GM18907 (cell line): ENCODE measurements around the gene NDUFC1.

ENCODE experiments used
- ATAC-seq: cut with Tn5 transposase; IDR thresholded peaks from one replicate; pipeline ENCODE4 v1.9.1; 2021; ENCODE audit warnings: mild to moderate bottlenecking, moderate library complexity; ENCODE audit not compliant: unreplicated experiment

The NDUFC1 gene

DNA sequence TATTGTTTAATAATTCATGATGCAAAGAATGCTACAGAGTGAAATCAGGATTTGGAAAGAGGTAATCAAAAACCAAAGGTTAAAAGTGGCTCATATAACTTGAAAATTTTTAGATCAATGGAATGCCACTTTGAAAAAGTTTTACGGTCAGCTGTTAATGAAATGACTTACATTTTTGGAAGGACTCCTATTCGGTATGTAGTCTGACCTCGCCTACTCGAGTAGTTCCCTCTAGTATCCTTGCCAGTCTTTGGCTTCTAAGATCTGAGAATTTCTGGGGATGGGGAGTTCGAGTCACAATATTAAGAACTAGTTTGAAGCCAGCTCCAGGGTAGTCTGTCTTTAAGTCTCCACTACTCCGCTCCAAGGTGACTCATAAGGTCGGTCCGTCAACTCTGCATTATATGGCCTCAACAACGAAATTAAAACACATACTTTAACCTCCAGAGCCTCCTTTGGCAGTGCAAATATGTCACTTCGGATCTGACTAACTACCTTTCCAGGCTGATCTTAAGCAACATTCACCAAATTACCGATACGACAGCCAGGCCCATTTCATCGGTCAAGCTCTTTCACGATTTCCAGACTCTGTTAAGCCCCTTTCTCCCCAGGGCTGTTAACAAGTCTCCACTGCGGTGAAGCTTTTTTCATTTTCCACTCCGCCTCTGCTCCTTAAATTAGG is 1.7 kb downstream of the NDUFC1 start:
- peak; percentile 16 for ATAC-seq

DNA sequence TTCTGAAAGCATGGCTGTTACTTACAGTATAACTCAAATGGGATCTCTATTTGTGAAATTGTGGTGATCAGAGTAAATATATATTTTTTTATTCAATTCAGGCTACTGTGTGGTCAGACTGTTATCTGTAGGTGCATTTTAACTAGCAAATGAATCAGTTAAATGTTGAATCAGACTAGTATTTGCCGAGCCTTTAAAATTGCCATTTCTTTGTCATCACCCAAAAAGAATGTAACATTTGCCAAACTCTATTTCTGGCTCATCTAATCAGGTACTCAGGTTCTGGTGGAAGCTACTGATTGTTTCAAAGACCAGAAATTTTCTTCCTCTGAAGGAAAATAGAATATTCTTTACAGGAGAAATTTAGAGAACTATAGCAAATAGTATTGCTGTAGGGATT is 2.7 kb downstream of the NDUFC1 start:
- ATAC-seq, result no peak

- ATAC-seq, result no peak
Measured at GRCh38 chr4:139297001-139297410, 5.3 kb downstream of the NDUFC1 start.

- no peak for ATAC-seq
Measured at GRCh38 chr4:139295942-139296299, 6.4 kb downstream of the NDUFC1 start.

- ATAC-seq, result peak; percentile 93
Measured at GRCh38 chr4:139295206-139295941, 6.9 kb downstream of the NDUFC1 start.

- no peak for ATAC-seq
Measured at GRCh38 chr4:139286186-139286698, 16.0 kb downstream of the NDUFC1 start.

DNA sequence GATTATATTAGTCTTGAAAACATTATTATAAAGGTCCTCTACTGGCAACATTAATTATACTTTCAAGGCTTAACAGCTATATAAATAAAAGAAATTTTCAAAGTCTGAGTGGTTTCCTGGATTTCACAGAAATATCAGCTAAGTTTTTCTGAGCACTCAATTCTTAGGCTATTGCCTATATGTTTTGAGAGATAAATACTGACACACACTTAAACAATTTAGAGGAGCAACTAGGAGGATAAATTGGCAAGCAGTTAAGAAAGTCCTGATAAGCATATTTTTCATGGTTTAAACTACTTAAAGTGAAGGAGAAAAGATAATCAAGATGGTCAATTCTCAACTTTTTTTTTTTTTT is 19.6 kb downstream of the NDUFC1 start:
- no peak for ATAC-seq

DNA sequence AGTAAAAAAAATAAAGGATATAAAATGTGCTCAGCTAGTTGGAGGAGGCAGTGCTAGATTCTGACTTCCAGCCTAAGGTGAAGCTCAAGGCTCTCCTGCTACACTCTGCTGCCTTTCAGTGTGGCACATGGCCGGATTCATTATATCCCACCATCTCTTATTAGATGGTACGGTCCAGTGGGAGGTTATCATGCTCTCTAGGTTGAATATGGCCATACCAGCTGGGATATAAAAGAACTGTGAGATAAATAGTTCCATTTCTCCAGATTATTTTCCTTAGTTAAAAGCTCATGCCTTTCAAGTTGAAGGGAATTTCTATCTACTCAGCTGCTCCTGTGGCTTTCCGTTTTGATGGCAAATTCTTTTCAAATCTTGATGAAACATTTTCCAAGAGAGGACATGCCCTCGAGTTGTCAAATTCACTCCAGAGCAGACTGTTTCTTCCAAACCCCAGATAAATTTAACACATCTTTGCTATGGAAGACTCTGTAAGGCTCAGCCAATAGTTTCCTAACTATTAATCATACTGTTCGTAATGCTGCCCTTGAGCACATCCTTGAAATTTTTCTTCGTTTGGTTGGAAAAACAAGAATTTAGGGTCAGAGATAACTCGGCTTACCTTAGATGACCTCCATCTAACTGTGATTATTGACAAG is 20.1 kb downstream of the NDUFC1 start:
- ATAC-seq, result no peak

- peak; percentile 61 for ATAC-seq
Measured at GRCh38 chr4:139279760-139280620, 22.3 kb downstream of the NDUFC1 start, which contains the start of gene MGARP. MGARP (minus strand) TSS chr4:139280225; CDS start chr4:139280158, 67 bp downstream.

GRCh38 chr4:139278912-139279759 is 23.1 kb downstream of the NDUFC1 start:
- no peak for ATAC-seq

DNA sequence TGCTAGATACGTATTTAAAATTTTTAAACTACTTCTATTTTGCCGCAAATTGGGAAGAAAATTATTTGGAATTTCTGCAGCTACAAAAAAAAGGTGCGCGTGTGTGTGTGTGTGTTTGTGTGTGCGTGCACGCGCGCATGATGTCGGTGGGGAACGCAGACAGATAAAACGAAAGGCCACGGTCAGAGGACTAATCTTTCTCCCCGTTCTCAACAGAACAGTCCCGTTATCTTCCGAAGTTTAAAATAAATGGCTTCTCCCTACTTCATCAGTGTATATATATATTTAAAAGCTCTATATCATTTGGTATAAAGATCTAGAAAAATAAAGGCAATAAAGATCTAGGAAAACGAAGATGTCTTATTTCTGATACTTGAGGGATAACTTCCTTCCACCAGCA is 23.8 kb downstream of the NDUFC1 start:
- ATAC-seq, result no peak

DNA sequence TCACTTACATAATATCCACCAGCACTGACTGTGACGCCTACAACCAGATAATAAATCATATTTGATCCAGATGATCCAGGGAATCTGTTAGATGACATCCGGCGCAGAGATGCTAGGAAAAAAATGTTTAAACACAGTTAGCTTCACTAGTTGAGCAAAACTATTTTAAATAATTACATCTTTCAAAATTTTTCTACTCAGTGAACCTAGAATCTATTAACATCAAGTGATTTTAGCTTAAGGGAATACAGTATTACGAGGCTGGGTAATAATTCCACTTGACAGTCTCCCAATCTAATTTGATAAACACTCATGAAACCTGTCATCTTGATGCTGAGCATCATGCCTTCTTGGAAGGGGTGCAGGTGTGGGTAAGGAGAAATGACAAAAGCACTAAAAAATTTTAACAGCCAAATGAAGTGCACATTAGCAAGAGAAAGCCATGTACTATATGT is 27.0 kb downstream of the NDUFC1 start:
- ATAC-seq, result no peak

DNA sequence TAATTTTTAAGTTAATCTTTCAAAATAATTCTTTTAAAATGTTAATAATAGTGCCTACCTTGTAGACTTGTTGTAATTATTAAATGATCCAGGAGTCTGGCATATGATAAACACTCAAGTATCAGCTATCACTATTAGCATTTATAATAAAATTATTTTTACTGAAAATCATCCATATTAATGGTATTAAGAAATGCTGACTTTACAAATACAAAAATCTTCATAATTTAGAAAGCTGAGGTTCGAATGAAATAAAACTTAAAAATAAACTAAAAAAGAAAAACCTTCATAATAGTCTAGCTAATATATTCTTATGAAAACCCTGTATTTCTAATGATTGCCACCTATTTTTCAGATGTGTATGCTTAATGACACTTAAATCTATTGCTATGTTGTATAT is 27.5 kb downstream of the NDUFC1 start:
- no peak for ATAC-seq

- no peak for ATAC-seq
Measured at GRCh38 chr4:139273835-139274234, 28.4 kb downstream of the NDUFC1 start.

- ATAC-seq, result no peak
Measured at GRCh38 chr4:139267301-139267700, 35.0 kb downstream of the NDUFC1 start.

DNA sequence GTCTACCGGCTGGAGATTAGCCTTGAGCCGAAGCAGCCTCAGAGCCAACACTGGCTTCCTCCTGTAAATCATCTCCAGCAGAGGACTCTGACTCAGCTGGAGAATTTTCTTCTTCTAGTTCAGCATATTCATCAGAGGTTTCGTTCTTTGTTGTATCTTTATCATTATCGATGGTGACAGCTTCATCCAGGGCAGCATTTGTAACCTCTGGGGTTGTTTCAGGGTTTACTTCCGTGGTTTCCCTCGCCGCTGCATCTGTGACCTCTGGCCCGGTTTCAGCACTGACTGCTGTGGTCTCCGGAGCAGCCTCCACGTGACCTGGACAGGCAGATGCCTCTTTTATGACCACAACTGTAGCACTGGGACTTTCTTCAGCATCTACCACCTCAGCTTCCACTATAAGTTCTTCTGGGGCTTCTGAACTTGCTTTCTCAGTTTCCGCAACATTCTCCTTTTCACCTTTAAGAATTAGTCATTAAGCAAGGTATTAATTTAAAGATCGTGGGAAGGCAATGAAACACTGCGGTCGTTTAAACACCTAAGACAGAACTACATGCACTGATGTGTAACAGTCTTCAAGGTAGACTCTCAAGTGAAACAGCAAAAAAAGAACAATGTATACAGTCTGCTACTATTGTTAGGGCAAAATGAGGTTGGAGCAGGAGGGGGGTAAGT is 35.6 kb downstream of the NDUFC1 start:
- ATAC-seq, result peak; percentile 98

GRCh38 chr4:139266208-139266582 is 36.1 kb downstream of the NDUFC1 start:
- ATAC-seq, result peak; percentile 2

DNA sequence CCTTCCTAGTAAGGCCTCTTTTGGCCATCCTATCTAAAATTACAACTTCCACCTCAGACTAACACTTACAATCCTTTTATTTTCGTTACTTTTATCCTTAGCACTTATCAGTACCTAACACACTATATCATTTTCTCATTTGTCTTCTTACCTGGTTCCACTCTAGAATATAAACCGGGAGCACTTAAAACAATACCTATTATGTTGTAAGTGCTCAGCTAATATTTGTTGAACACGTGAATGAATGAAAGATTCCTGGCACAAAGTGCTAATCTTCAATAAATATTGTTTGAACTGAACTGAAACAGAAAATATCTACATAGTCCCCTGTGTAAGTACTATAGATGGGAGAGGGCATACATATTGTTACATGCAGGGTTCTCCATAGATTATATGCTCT is 36.6 kb downstream of the NDUFC1 start:
- no peak for ATAC-seq

DNA sequence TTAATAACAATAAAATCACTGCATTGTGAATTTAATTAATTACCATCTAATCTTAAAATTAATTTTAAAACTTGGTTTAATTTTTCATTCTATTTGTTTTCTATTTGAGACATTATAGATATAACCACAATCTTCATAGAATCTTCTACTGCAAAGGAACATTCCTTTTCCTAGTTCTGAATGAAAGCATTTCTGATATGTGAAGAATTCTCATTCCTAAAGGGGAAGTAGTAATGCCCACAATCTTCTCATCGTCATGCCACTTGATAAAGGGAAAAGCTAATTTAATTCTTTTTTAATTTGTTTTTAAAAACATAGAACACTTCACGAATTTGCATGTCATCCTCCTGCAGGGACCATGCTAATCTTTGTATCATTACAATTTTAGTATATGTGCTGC is 45.9 kb downstream of the NDUFC1 start:
- ATAC-seq, result no peak
